ENCODE measurements around the gene BBS1. TPM values are rescaled to one million over a fixed set of nuclear protein-coding genes. Genes with fewer than 3 reads are reported as not detected.

Gene BBS1
- total RNA-seq, 1 experiment from 2014 or later = 32.2 TPM

- BruUV-seq (replicated peaks) = no TSS peak
- peak within 1 kb of the TSS; percentile 74 for H3K4me3 Mint-ChIP-seq (ENCODE audit: low read depth, unreplicated experiment)
- no peak within 1 kb of the TSS for H3K27ac Mint-ChIP-seq (ENCODE audit: unreplicated experiment)
- DNase-seq = peak; percentile 95
- H3K27me3 Mint-ChIP-seq (ENCODE audit: unreplicated experiment) = peaks cover 31% of the 10 kb centered on the region
- intact Hi-C loops (cut with micrococcal nuclease; ENCODE audit: unreplicated experiment) = no loop called here
- peaks cover 24% of the 10 kb centered on the region for H3K36me3 Mint-ChIP-seq (ENCODE audit: insufficient read depth, unreplicated experiment)
- no peak for TF ChIP-seq CTCF (IDR thresholded peaks at IDR 0.05; ENCODE audit: unreplicated experiment)
- peaks cover 6% of the 10 kb centered on the region for H3K4me1 Mint-ChIP-seq (ENCODE audit: low read depth, unreplicated experiment)
- no peaks in the 10 kb centered on the region for H3K9me3 Mint-ChIP-seq (ENCODE audit: low read depth, unreplicated experiment)
- CTCF ChIA-PET = interaction anchor here (0.9 to 2.1 kb wide), 2 partner anchors 128 to 133 kb away, joined by 3 to 7 read pairs; no protein-coding TSS in a partner anchor
Observed at GRCh38 chr11:66545701-66546367, 35.4 kb downstream of the BBS1 start, which contains the start of gene ZDHHC24. Gene ZDHHC24, minus strand, starts transcription at chr11:66546048. Its CDS starts 45 bp downstream, at chr11:66546003.

GRCh38 chr11:66546368-66546965 lies 36.0 kb downstream of the BBS1 start, which contains the start of gene ACTN3:
Gene ACTN3, plus strand, starts transcription at chr11:66546903. Its CDS starts 35 bp downstream, at chr11:66546938.
- Mint-ChIP-seq H3K4me1 (ENCODE audit: low read depth, unreplicated experiment) (peaks cover 6% of the 10 kb centered on the region), H3K36me3 (ENCODE audit: insufficient read depth, unreplicated experiment) (peaks cover 17% of the 10 kb centered on the region), H3K27me3 (ENCODE audit: unreplicated experiment) (peaks cover 31% of the 10 kb centered on the region), H3K4me3 (ENCODE audit: low read depth, unreplicated experiment) (peak within 1 kb of the TSS; percentile 74), H3K9me3 (ENCODE audit: low read depth, unreplicated experiment) (no peaks in the 10 kb centered on the region), H3K27ac (ENCODE audit: unreplicated experiment) (no peak within 1 kb of the TSS)
- no peak for DNase-seq
- BruUV-seq (replicated peaks) = no TSS peak
- CTCF ChIA-PET = interaction anchor here (0.9 to 2.1 kb wide), 2 partner anchors 128 to 132 kb away, joined by 3 to 7 read pairs; no protein-coding TSS in a partner anchor
- intact Hi-C loops (cut with micrococcal nuclease; ENCODE audit: unreplicated experiment) = no loop called here
- TF ChIP-seq CTCF (IDR thresholded peaks at IDR 0.05; ENCODE audit: unreplicated experiment) = no peak

- CTCF ChIA-PET = interaction anchor here (2.1 kb wide), 1 partner anchor 131 kb away, joined by 7 read pairs; no protein-coding TSS in a partner anchor
- BruUV-seq (replicated peaks) = no TSS peak
- Mint-ChIP-seq H3K27ac (ENCODE audit: unreplicated experiment) (no peak overlapping the region), H3K27me3 (ENCODE audit: unreplicated experiment) (peaks cover 31% of the 10 kb centered on the region), H3K9me3 (ENCODE audit: low read depth, unreplicated experiment) (no peaks in the 10 kb centered on the region), H3K4me1 (ENCODE audit: low read depth, unreplicated experiment) (peaks cover 6% of the 10 kb centered on the region), H3K4me3 (ENCODE audit: low read depth, unreplicated experiment) (no peak overlapping the region), H3K36me3 (ENCODE audit: insufficient read depth, unreplicated experiment) (peaks cover 13% of the 10 kb centered on the region)
- DNase-seq = no peak
- no peak for TF ChIP-seq CTCF (IDR thresholded peaks at IDR 0.05; ENCODE audit: unreplicated experiment)
- intact Hi-C loops (cut with micrococcal nuclease; ENCODE audit: unreplicated experiment) = no loop called here
Observed at GRCh38 chr11:66546966-66547661, 36.7 kb downstream of the BBS1 start.

- Mint-ChIP-seq H3K36me3 (ENCODE audit: insufficient read depth, unreplicated experiment) (peaks cover 12% of the 10 kb centered on the region), H3K27ac (ENCODE audit: unreplicated experiment) (no peak overlapping the region), H3K27me3 (ENCODE audit: unreplicated experiment) (peaks cover 31% of the 10 kb centered on the region), H3K4me1 (ENCODE audit: low read depth, unreplicated experiment) (peaks cover 6% of the 10 kb centered on the region), H3K9me3 (ENCODE audit: low read depth, unreplicated experiment) (no peaks in the 10 kb centered on the region), H3K4me3 (ENCODE audit: low read depth, unreplicated experiment) (no peak overlapping the region)
- no peak for DNase-seq
- CTCF ChIA-PET = no interaction called here
- no peak for TF ChIP-seq CTCF (IDR thresholded peaks at IDR 0.05; ENCODE audit: unreplicated experiment)
- intact Hi-C loops (cut with micrococcal nuclease; ENCODE audit: unreplicated experiment) = no loop called here
- BruUV-seq (replicated peaks) = no TSS peak
Observed at GRCh38 chr11:66547662-66548009, 37.2 kb downstream of the BBS1 start.
